T-cell (primary cell): ENCODE data around the gene ACTR1B. TPM values are rescaled to one million over a fixed set of nuclear protein-coding genes. Genes with fewer than 3 reads are reported as not detected.

ENCODE experiments used
- ATAC-seq, 4 experiments: fragments of 200-7000 bp in 3 of 4; fragments of 150-1000 bp in 1 of 4; cut with Tn5 transposase; replicated peaks in 1 of 4; 1 replicate in 3 of 4; 2 replicates in 1 of 4; pipeline ENCODE4 v1.10.0; 2021; ENCODE audit warnings: moderate library complexity in 3 of 4, mild to moderate bottlenecking in 2 of 4, moderate number of reproducible peaks in 1 of 4
- CTCF ChIA-PET, 2 donors: fragments of 300-600 bp; sonication (Branson Sonifier 250); formaldehyde crosslinking; loops; one replicate each; lab custom pipeline; 2022; ENCODE audit warnings: antibody characterized with exemption in 2 of 2; lab: Charles Lee
- POLR2A ChIA-PET, 2 donors: fragments of 300-600 bp; sonication (Branson Sonifier 250); formaldehyde crosslinking; loops; one replicate each; lab custom pipeline; 2022; ENCODE audit warnings: antibody characterized with exemption in 2 of 2; lab: Charles Lee
- DNase-seq, 35 experiments: peaks; one replicate each; pipeline versions ENCODE4 v3.0.0 to v3.0.0-alpha.2; 2013 to 2023
- H3K27ac ChIP-seq: one replicate; pipeline ENCODE4 v1.5.1; 2013; ENCODE audit warnings: low read length
- H3K27me3 ChIP-seq, 2 experiments: replicated peaks in 1 of 2; 1 replicate in 1 of 2; 2 replicates in 1 of 2; pipeline versions ENCODE4 v1.6.1 to v1.7.0; 2013; ENCODE audit warnings: low read length in 1 of 2, mixed read lengths in 1 of 2; ENCODE audit not compliant: control insufficient read depth in 2 of 2, insufficient read depth in 2 of 2; ENCODE audit errors: extremely low read depth in 1 of 2
- H3K36me3 ChIP-seq, 2 donors: 1 replicate in 1 of 2; 2 replicates in 1 of 2; pipeline versions ENCODE4 v1.6.1 to v1.7.0; 2013; ENCODE audit warnings: low read length in 1 of 2; ENCODE audit not compliant: control insufficient read depth in 2 of 2, insufficient read depth in 1 of 2; ENCODE audit errors: extremely low read depth in 1 of 2
- H3K4me1 ChIP-seq, 2 experiments: 1 replicate in 1 of 2; 2 replicates in 1 of 2; pipeline versions ENCODE4 v1.6.1 to v1.7.0; 2013; ENCODE audit warnings: low read length in 2 of 2, mixed read lengths in 1 of 2; ENCODE audit not compliant: insufficient read depth in 2 of 2, control insufficient read depth in 1 of 2; ENCODE audit errors: extremely low read depth in 1 of 2
- H3K4me3 ChIP-seq, 2 donors: 1 replicate in 1 of 2; 2 replicates in 1 of 2; pipeline versions ENCODE4 v1.5.1 to v1.7.0; 2013; ENCODE audit warnings: mild to moderate bottlenecking in 2 of 2, low read length in 1 of 2, moderate library complexity in 1 of 2; ENCODE audit not compliant: control insufficient read depth in 1 of 2; ENCODE audit errors: extremely low read depth in 1 of 2
- H3K9me3 ChIP-seq: 2 replicates; pipeline ENCODE4 v1.7.0; 2013
- H3K27ac Mint-ChIP-seq, 2 donors: one replicate each; pipeline ENCODE4 v1.8.0; 2020 to 2021; ENCODE audit warnings: mild to moderate bottlenecking in 2 of 2, mixed read lengths in 2 of 2
- H3K27me3 Mint-ChIP-seq, 2 donors: one replicate each; pipeline ENCODE4 v1.8.0; 2021 to 2022; ENCODE audit warnings: mixed read lengths in 2 of 2
- H3K36me3 Mint-ChIP-seq: one replicate; pipeline ENCODE4 v1.8.0; 2021; ENCODE audit warnings: mixed read lengths
- H3K4me1 Mint-ChIP-seq, 3 donors: one replicate each; pipeline ENCODE4 v1.8.0; 2020 to 2022; ENCODE audit warnings: mixed read lengths in 3 of 3, mild to moderate bottlenecking in 1 of 3
- H3K4me3 Mint-ChIP-seq, 3 donors: one replicate each; pipeline ENCODE4 v1.8.0; 2020 to 2022; ENCODE audit warnings: mild to moderate bottlenecking in 3 of 3, mixed read lengths in 3 of 3, moderate library complexity in 3 of 3
- H3K9me3 Mint-ChIP-seq, 3 donors: one replicate each; pipeline ENCODE4 v1.8.0; 2020 to 2022; ENCODE audit warnings: mixed read lengths in 3 of 3
- WGBS: methylation state at CpG from one replicate; pipeline ENCODE4 v1.1.5; 2013; ENCODE audit warnings: missing lambda C conversion rate; ENCODE audit not compliant: insufficient coverage; 5-methylcytosine and 5-hydroxymethylcytosine counted together
- total RNA-seq, 35 experiments: library from RNA in 6 of 35; stranded (reverse) in 6 of 35; fragments of 120-200 nt in 1 of 35; gene quantifications; one replicate each; pipeline versions ENCODE4 v1.2.1 to v1.2.4 and lab custom pipeline; 2013 to 2026

Gene ACTR1B
- total RNA-seq, 5 donors from 2014 or later (not counting 1 experiment from before 2014, with no cell fraction given): 86.3 to 124 (median 101) TPM

DNA sequence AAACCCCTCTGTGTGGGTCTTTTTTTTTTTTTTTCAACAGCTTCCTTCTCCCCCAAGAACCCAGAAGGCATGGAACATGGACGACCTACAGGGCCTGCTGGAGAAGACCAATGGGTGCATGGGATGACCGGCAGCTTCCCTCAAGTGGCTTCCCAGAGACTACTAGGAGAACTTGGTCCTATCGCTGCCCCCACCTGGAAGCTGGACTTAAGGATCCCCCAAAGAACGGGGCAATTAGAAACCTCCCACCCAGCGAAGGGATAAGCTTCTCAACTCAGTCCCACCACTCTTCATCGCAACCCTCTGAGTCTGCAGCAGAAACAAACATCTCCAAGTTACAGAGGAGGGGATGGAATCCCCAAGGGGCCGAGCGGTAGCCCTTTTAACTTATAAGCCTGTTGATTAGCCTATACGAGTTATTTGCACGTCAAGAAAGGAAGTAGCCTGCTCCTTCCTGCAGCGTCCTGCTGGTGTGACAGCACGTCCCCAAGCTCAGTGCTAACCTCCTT, 1.4 kb downstream of the ACTR1B start:
- no peaks in the 10 kb centered on the region for H3K9me3 ChIP-seq
- ChIA-PET POLR2A (interaction anchor here (0.6 to 4.2 kb wide), 4 partner anchors 12 to 17 kb away, joined by 3 to 45 read pairs (median 4); partner anchors contain the start of gene COX5B (in 2 of the 2)), CTCF (interaction anchor here in 1 of 2 donors (0.8 to 4.2 kb wide), 6 partner anchors 9 to 72 kb away, joined by 3 to 38 read pairs (median 5); partner anchors contain the start of gene COX5B)
- DNase-seq (peak in 2 of 35 experiments; percentile 13 to 23), ATAC-seq (peak in 2 of 4 experiments; percentile 8 to 11)
- no peaks in the 10 kb centered on the region for H3K27me3 ChIP-seq
- peak overlapping the region; percentile 78 for H3K27ac ChIP-seq
- H3K4me3 ChIP-seq: peak overlapping the region; percentile 67 to 88
- H3K27ac Mint-ChIP-seq: peak overlapping the region; percentile 83 to 95
- H3K4me1 ChIP-seq: peaks cover 6 to 40% of the 10 kb centered on the region in 2 experiments
- H3K9me3 Mint-ChIP-seq: no peaks in the 10 kb centered on the region
- no peaks in the 10 kb centered on the region for H3K27me3 Mint-ChIP-seq
- peaks cover 32 to 38% (median 35%) of the 10 kb centered on the region in 3 donors for H3K4me1 Mint-ChIP-seq
- peaks cover 13 to 34% of the 10 kb centered on the region in 2 donors for H3K36me3 ChIP-seq
- peaks cover 14% of the 10 kb centered on the region for H3K36me3 Mint-ChIP-seq
- 21% methylated on average over 6 of the region's 12 CpGs for WGBS
- peak overlapping the region; percentile 85 to 95 (median 95) for H3K4me3 Mint-ChIP-seq

DNA sequence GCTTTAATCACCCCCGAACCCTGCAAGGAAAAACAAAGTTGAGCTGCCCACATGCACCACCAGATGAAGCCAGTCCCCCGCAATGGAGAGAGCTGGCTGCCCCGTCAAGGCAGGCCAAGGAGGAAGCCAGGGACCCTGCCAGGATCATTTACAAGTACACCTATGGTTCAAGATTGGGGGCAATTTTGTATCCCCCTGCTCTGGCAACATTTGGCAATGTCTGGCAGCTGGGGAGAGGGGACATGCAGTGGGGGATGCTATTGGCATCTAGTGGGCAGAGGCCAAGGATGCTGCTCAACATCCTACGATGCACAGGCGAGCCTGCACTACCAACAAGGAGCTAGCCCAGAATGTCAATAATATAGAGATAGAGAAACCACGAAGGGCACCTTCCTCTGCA, 1.9 kb downstream of the ACTR1B start:
- H3K27ac ChIP-seq: peak overlapping the region; percentile 78
- peak overlapping the region; percentile 83 to 95 for H3K27ac Mint-ChIP-seq
- peaks cover 32 to 38% (median 35%) of the 10 kb centered on the region in 3 donors for H3K4me1 Mint-ChIP-seq
- no peaks in the 10 kb centered on the region for H3K27me3 ChIP-seq
- H3K36me3 ChIP-seq: peaks cover 18 to 39% of the 10 kb centered on the region in 2 donors
- H3K36me3 Mint-ChIP-seq: peaks cover 15% of the 10 kb centered on the region
- no peaks in the 10 kb centered on the region for H3K9me3 ChIP-seq
- H3K9me3 Mint-ChIP-seq: no peaks in the 10 kb centered on the region
- ATAC-seq (no peak), DNase-seq (no peak)
- ChIA-PET POLR2A (interaction anchor here (1.0 to 4.2 kb wide), 3 partner anchors 11 to 16 kb away, joined by 3 to 45 read pairs (median 4); partner anchors contain the start of gene COX5B (in 2 of the 2)), CTCF (interaction anchor here in 1 of 2 donors (0.8 to 4.2 kb wide), 6 partner anchors 8 to 71 kb away, joined by 3 to 38 read pairs (median 5); partner anchors contain the start of gene COX5B)
- peaks cover 6 to 40% of the 10 kb centered on the region in 2 experiments for H3K4me1 ChIP-seq
- H3K27me3 Mint-ChIP-seq: no peaks in the 10 kb centered on the region
- H3K4me3 Mint-ChIP-seq: peak overlapping the region; percentile 85 to 95 (median 95)
- peak overlapping the region in 1 of 2 donors; percentile 67 for H3K4me3 ChIP-seq
- 100% methylated on average over 2 of the region's 6 CpGs for WGBS

DNA sequence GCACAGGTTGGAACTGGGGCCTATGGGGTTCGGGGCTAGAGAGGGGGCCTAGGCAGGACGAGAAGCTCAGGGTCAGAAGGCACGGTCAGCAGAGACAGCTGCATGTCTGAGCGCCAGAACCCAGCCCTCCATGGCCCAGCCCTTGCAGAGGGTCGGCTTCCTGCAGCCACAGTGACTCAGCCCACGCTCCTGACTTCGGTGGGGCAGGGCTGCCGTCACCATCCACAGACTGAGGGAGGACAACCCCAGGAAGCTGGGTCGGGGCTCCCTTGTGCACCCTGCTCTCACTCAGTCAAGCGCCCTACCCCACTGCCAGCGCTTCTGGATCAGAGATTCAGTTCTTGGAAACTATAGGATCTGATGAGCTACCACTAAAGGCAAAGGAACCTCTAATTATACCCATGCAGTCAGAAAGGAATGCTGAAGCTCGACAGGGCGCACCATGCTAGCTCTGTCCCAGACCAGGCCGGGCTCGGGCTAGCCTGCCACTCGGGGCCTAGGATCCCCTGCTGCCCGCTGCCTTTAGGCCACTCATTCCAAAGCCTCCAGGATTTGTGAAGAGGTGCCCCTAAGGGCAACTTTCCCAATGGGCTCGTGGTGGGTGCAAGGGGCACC, 3.0 kb downstream of the ACTR1B start:
- Histone ChIP-seq H3K27ac (no peak overlapping the region), H3K9me3 (no peaks in the 10 kb centered on the region), H3K4me3 (no peak overlapping the region), H3K27me3 (no peaks in the 10 kb centered on the region), H3K36me3 (peaks cover 26 to 49% of the 10 kb centered on the region in 2 donors), H3K4me1 (peaks cover 6 to 40% of the 10 kb centered on the region in 2 experiments)
- H3K27ac Mint-ChIP-seq: peak overlapping the region; percentile 83 to 95
- ATAC-seq: no peak
- DNase-seq: no peak
- no peak overlapping the region for H3K4me3 Mint-ChIP-seq
- ChIA-PET POLR2A (interaction anchor here in 1 of 2 donors (4.2 kb wide), 1 partner anchor 15 kb away, joined by 45 read pairs; the partner anchor contains the start of gene COX5B), CTCF (interaction anchor here (1.0 to 1.4 kb wide), 2 partner anchors 9 to 15 kb away, joined by 4 read pairs; partner anchors contain the start of gene COX5B (in 1 of the 2))
- H3K4me1 Mint-ChIP-seq: peaks cover 32 to 38% (median 35%) of the 10 kb centered on the region in 3 donors
- H3K9me3 Mint-ChIP-seq: no peaks in the 10 kb centered on the region
- no peaks in the 10 kb centered on the region for H3K27me3 Mint-ChIP-seq
- H3K36me3 Mint-ChIP-seq: peaks cover 15% of the 10 kb centered on the region
- 86% methylated on average over 9 of the region's 18 CpGs for WGBS

DNA sequence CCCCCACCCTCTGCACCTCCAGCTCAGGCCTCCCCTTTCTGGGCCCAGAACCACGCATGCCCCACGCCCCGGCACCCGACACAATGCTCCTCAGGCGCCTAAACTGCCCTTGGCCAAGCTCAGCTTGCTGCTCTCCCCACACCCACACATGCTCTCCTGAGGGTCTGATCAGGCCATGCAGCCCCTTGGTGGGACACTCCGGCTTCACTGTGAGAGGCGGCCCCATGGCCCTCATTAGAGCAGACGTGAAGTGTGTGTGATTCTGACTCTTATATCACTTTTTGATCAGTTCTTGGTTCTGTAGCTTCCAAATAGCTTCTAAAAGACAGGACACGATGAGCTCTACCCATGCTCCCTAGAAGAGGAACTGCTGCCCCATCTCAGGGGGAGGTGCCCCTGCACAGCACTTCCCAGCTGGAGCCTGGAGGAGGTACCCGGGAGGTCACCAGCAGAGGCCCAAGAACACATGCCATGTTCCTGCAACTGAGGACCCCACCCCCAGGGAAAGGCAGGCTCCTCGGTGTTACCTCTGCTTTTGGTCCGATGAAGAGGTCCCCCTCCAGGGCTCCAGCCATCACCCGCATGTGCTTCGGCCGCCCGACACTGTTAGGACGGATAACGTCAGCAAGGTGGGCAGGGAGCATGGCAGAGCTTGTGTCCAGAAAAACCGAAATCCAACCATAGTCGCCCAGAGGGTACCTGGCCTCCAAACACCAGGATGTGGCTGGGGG, 3.6 kb downstream of the ACTR1B start:
- POLR2A ChIA-PET: no interaction called here
- Mint-ChIP-seq H3K4me3 (no peak overlapping the region), H3K27me3 (no peaks in the 10 kb centered on the region), H3K36me3 (peaks cover 16% of the 10 kb centered on the region), H3K4me1 (peaks cover 31 to 38% (median 33%) of the 10 kb centered on the region in 3 donors), H3K27ac (peak overlapping the region in 1 of 2 donors; percentile 16), H3K9me3 (no peaks in the 10 kb centered on the region)
- Histone ChIP-seq H3K4me1 (peaks cover 6 to 40% of the 10 kb centered on the region in 2 experiments), H3K36me3 (peaks cover 26 to 49% of the 10 kb centered on the region in 2 donors), H3K9me3 (no peaks in the 10 kb centered on the region), H3K27me3 (no peaks in the 10 kb centered on the region), H3K27ac (no peak overlapping the region), H3K4me3 (no peak overlapping the region)
- DNase-seq: no peak
- WGBS: 97% methylated on average over 14 of the region's 20 CpGs
- CTCF ChIA-PET: interaction anchor here (1.0 to 1.4 kb wide), 2 partner anchors 9 to 14 kb away, joined by 4 read pairs; partner anchors contain the start of gene COX5B (in 1 of the 2)
- no peak for ATAC-seq

DNA sequence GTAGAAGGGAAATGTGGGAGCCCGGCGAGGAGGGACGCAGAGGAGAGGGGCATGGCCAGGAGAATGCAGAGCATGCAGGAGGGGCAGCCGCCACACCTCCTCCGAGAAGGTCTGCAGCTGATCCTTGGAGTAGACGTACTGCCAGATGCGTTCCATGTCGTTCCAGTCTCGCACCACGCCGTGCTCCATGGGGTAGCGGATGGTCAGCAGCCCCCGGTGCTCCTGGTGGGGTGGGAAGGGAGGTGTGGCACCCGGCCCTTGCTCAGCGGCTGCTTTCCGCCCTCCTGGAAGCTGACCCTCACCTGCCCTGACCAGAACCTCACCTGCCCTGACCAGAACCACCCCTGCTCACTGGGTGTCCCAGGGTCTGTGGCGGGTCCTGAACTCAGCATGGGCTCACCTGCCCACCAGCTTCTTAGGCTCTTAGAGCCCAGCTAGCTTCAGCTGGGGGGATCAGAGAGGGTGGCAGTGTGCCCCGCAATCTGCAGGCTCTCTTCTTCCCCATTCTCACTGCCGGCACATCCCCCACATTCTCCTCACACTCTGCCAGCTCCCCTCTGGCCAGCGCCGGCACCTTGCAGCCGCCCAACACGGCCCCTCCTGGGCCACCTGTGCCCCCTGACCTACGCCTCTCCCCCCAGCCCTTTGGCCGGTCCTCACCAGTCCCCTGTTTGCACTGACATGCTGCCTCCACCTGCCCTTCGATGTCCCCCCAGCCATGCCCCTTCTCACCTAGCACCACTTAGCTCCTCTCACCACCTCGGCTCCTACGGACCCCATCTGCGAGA, 4.4 kb downstream of the ACTR1B start:
- Histone ChIP-seq H3K9me3 (no peaks in the 10 kb centered on the region), H3K27ac (no peak overlapping the region), H3K4me3 (no peak overlapping the region), H3K4me1 (peaks cover 6 to 34% of the 10 kb centered on the region in 2 experiments), H3K27me3 (no peaks in the 10 kb centered on the region), H3K36me3 (peaks cover 26 to 49% of the 10 kb centered on the region in 2 donors)
- Mint-ChIP-seq H3K4me1 (peaks cover 25 to 38% (median 26%) of the 10 kb centered on the region in 3 donors), H3K36me3 (peaks cover 24% of the 10 kb centered on the region), H3K27ac (no peak overlapping the region), H3K9me3 (no peaks in the 10 kb centered on the region), H3K27me3 (no peaks in the 10 kb centered on the region), H3K4me3 (no peak overlapping the region)
- ChIA-PET CTCF (no interaction called here), POLR2A (no interaction called here)
- WGBS: 96% methylated on average over 20 of the region's 29 CpGs
- DNase-seq (no peak), ATAC-seq (no peak)
